ENCODE results near the gene VPS26A.

VPS26A gene

GRCh38 chr10:69179743-69180524 is 56.0 kb downstream of the VPS26A start, which contains the start of gene SUPV3L1:
TSS of gene SUPV3L1 (plus strand) at chr10:69180234. CDS start at chr10:69180292, 58 bp downstream.
- DNase-seq = peak; percentile 93

DNA sequence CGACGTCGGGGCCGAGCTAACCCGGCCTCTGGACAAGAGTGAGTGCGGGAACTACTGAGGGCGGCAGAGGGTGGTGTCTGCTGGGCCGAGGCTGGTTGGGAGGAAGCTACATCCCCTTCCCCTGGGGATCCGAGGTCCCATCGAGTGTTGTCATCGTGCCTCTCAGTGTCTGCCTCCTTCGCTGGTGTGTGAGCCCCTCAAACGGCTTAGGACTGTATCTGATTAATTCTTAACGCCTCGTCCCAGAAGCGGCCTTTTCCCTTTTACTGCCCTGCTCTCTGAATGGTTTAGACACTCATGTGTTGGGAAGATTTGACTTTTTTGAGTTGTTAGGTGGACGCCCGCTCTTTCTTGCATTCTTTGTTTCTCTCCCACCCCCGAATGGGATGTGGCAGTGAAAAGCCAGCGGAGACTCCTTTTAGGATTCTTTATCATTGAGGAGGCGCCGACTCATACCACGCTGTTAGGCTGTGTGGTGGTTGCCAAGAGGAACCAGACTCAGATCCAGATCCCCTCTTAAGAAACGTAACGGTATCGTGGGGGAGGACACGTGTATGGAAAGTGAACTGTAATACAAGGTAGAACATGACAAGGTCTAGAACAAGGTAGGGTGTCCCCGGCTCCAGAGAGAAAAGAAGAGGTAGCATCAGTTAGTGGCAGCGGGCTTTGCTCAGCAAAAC is 56.7 kb downstream of the VPS26A start:
- peak; percentile 5 for DNase-seq

DNA sequence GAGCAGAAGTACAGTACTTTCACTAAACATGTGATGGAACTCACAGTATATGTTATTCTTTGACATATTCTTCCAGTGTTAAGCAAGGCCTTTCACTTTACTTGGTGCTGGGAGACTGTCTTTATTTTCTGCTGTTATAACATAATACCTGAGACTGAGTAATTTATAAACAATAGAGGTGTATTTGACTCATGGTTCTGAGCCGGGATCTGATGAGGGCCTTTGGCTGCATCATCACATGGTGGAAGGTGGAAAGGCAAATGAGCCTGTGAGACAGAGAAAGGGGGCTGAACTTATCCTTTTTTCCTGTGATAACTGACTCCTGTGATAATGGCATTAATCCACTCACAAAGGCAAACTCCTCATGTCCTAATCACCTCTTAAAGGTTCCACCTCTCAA is 57.5 kb downstream of the VPS26A start:
- DNase-seq = no peak

DNA sequence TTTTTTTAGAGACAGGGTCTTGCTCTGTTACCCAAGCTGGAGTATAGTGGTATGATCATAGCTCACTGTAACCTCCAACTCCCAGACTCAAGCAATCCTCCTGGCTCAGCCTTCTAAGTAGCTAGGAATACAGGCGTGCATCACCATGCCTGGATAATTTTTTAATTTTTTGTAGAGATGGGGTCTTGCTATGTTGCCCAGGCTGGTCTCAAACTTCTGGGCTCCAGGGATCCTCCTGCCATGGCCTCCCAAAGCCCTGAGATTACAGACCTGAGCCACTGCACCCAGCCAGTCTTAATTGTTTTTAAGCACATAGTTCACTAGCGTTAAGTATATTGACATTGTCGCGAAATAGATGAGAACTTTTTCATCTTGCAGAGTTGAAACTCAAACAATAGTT is 58.0 kb downstream of the VPS26A start:
- no peak for DNase-seq

DNA sequence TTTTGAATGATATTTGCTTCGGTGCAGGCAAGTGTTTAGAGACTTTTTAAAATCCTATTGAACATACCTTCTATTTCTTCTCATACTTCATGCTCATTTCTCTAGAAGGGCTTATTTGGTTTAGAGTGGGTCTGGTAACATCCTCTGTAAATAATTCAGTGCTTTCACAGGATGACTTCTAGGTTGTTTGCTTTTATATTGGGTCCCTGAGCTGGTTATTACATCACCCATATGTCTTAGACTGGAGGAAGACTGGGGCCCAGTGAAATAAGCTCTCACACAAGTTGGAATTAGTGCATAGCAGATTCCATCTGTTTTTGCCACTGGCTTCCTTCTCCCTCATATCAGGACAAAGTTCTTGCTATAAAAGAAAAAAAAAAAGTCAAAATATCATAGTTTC is 62.5 kb downstream of the VPS26A start:
- DNase-seq = no peak

GRCh38 chr10:69201045-69201444 is 77.1 kb downstream of the VPS26A start:
- no peak for DNase-seq

- DNase-seq = no peak
Measured at GRCh38 chr10:69202332-69202731, 78.4 kb downstream of the VPS26A start.

DNA sequence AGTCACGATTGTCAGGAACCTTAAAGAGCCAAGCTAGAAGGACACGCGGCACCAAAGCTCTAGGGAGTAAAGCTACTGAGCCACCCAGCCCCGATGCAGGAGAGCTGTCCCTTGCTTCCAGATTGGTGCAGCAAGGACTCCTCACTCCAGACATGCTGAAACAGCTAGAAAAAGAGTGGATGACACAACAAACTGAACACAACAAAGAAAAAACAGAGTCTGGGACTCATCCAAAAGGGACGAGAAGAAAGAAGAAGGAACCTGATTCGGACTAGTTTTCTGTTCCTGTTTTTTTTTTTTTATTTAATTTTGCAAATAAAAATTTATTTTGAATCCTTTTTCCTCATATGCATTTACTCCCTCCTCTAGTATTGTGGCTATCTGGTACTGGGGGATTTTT is 84.8 kb downstream of the VPS26A start:
- no peak for DNase-seq

- DNase-seq = no peak
Measured at GRCh38 chr10:69209787-69210484, 86.0 kb downstream of the VPS26A start.

GRCh38 chr10:69211104-69211503 is 87.1 kb downstream of the VPS26A start:
- DNase-seq = no peak

DNA sequence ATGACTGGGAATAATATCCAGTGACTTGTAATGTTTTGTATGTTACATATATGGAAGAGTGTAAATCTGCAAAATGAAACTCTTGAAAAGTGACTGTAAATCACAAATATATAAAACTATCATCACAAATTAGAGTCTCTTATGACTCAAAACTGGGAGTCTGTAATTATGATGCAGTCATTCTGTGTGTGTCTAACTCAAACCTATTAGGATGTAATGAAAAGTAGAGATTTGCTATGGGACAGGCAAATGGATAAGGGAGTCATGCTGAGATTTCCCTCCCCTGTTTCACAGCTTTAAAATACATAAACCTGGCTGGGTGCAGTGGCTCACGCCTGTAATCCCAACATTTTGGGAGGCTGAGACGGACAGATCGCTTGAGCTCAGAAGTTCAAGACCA is 87.5 kb downstream of the VPS26A start:
- no peak for DNase-seq

- DNase-seq = no peak
Measured at GRCh38 chr10:69213591-69214311, 89.8 kb downstream of the VPS26A start.

- no peak for DNase-seq
Measured at GRCh38 chr10:69214666-69215131, 90.7 kb downstream of the VPS26A start.

DNA sequence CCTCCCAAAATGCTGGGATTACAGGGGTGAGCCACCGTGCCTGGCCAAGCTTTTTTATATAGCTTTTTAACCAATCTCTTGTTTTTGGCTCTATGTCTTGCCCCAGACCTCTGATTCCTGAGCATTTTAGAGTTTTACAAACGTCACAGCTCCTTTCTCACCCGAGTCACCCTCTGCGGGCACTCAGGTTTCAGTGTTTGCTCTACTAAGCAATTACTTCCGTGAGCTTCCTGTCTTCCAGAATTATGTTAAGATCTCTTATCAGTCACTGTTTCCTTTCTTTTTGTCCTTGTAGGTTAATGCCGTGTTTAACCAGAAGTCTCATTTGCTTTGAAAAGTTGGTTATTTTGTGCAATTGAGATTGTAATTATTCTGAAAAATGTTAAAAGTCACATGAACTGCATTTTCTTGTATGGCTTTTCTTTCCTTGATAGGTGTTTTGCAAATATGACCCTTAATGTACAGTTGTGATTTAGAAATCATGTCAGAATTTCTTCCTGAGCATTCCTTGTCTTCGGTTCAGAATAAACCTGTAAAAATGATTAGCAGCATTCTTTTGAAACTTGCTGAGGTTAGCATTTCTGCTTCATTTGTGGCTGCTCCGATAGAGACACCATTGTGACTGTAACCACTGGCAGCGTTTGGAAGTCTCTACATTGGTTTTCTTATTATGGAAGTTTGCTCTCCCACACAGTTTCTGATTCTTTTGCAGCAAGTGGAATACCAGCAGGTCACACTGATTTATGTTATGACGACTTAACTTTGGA is 91.6 kb downstream of the VPS26A start:
- peak; percentile 48 for DNase-seq

DNA sequence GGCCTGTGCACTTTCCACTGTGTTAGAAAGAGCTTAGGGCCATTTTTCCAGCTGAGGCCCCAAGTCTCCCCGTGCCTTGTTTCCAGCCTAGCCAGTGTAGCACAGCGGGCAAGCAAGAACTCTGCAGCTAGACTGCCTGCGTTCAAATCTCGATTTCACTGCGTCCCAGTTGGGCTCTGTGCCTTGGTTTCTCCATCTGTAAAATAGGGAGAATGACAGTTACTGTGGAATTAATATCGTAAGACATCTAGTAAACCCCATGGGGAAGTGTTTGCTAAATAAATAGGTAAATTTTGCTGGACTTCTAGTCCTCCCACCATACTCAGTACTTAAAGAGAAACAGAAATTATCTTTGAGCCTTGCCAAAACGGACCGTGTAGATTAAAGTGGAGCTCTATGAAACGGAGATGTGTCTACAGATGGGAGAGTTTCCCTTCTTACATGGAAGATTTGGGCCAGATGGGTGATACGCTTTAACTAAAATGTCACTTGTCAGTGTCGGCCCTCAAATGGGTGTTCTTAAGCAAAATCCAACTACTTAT is 92.7 kb downstream of the VPS26A start:
- DNase-seq = no peak

GRCh38 chr10:69217119-69217754 is 93.3 kb downstream of the VPS26A start:
- DNase-seq = no peak

DNA sequence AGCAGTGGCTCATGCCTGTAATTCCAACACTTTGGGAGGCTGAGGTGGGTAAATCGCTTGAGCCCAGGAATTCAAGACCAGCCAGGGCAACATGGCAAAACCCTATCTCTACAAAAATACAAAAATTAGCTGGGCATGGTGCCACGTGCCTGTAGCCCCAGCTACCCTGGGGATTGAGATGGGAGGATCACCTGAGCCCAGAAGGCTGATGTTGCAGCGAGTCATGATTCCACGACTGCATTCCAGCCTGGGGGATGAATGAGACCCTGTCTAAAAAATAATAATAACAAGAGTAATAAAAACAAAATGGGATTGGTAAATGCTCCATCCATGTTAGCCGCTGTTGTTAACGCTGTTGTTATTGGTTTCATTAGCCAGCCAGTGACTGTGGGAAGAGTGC is 94.9 kb downstream of the VPS26A start:
- DNase-seq = no peak

DNA sequence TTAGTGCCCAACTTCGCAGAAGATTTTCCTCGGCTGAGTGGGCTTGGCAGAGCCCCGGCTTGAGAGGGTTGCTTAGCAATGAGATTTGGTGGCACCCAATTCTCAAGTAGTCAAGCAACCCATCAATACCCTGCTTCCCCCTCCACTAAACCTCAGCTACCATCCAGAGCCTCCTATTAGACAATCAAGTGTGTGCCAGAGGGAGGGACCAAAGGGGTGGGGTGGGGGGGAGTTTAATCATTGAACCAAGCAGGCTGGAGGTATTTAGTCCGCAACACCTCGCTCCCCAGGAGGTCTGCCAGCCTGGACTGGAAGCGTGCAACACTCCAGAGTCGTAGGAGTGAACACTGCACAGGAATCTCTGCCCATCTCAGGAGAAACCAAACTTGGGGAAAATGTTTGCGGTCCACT is 96.1 kb downstream of the VPS26A start, which contains the start of gene HKDC1:
HKDC1 (plus strand) TSS at position 292 of the 411 bp plus-strand sequence; CDS start at position 396, 104 bp downstream.
- DNase-seq = no peak

GRCh38 chr10:69220507-69220906 is 96.5 kb downstream of the VPS26A start:
- DNase-seq = no peak

Measured in GF-D8 (cell line).